ENCODE data around the gene DPPA4. TPM values are rescaled to one million over a fixed set of nuclear protein-coding genes. Genes with fewer than 3 reads are reported as not detected.

Gene DPPA4
- total RNA-seq, 2 donors from 2014 or later = 132 to 284 TPM

- Mint-ChIP-seq H3K27me3 (ENCODE audit: insufficient read depth) (no peaks in the 10 kb centered on the region), H3K9me3 (no peaks in the 10 kb centered on the region), H3K27ac (peak overlapping the region; percentile 74), H3K36me3 (ENCODE audit: low read depth) (peaks cover 57% of the 10 kb centered on the region), H3K4me3 (peak overlapping the region; percentile 92), H3K4me1 (peaks cover 37% of the 10 kb centered on the region)
- peak overlapping the region; percentile 94 for H3K9ac ChIP-seq (ENCODE audit: extremely low read depth, low read length, poor library complexity, severe bottlenecking)
- no peaks in the 10 kb centered on the region for H3K9me3 ChIP-seq (ENCODE audit: control insufficient read depth, low read length)
- WGBS, 2 experiments (ENCODE audit: insufficient coverage in 1 of 2, insufficient read length in 1 of 2) = 0 to 6% methylated on average over 1 of the region's 1 CpG
- no peak for TF ChIP-seq CTCF (conservative IDR thresholded peaks at IDR 0.05)
- H3K27me3 ChIP-seq (ENCODE audit: control insufficient read depth, insufficient read depth, low read length, poor library complexity, severe bottlenecking) = no peaks in the 10 kb centered on the region
- DNase-seq = no peak
- no peak overlapping the region for H3K27ac ChIP-seq (ENCODE audit: low read depth, low read length)
- H3K4me1 ChIP-seq (ENCODE audit: control insufficient read depth, insufficient read depth, low read length) = no peaks in the 10 kb centered on the region
- H3K36me3 ChIP-seq (ENCODE audit: control insufficient read depth, insufficient read depth, low read length) = peaks cover 42% of the 10 kb centered on the region
- H3K4me3 ChIP-seq (ENCODE audit: low read length) = peak overlapping the region; percentile 95
Measured at GRCh38 chr3:109334572-109334971, 2.8 kb downstream of the DPPA4 start.

DNA sequence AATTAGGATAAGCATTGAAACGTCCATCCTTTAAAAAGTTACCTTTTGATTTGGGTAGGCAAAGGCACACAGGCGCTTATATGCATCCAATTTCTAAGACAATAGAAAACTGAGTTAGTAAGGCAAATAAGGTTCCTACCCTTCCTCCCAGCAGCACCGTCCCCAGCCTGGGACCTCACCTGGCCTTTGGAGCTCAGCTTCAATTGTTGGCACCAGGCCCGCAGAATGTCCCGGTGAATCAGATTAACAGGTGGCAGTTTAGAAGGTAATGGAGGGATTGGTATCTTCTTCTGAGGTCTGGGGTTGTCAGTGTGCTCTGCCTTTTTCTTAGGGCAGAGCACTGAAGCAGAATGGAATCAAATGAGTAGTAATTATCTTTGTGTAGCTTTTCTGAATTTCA is 5.7 kb downstream of the DPPA4 start:
- Mint-ChIP-seq H3K36me3 (ENCODE audit: low read depth) (peaks cover 84% of the 10 kb centered on the region), H3K4me1 (peaks cover 25% of the 10 kb centered on the region), H3K9me3 (no peaks in the 10 kb centered on the region), H3K27ac (peak overlapping the region; percentile 75), H3K27me3 (ENCODE audit: insufficient read depth) (no peaks in the 10 kb centered on the region), H3K4me3 (peak overlapping the region; percentile 92)
- WGBS, 2 experiments (ENCODE audit: insufficient coverage in 1 of 2, insufficient read length in 1 of 2) = 87 to 88% methylated on average over 4 to 5 of the region's 5 CpGs
- Histone ChIP-seq H3K4me3 (ENCODE audit: low read length) (no peak overlapping the region), H3K27me3 (ENCODE audit: control insufficient read depth, insufficient read depth, low read length, poor library complexity, severe bottlenecking) (no peaks in the 10 kb centered on the region), H3K4me1 (ENCODE audit: control insufficient read depth, insufficient read depth, low read length) (no peaks in the 10 kb centered on the region), H3K36me3 (ENCODE audit: control insufficient read depth, insufficient read depth, low read length) (peaks cover 70% of the 10 kb centered on the region), H3K27ac (ENCODE audit: low read depth, low read length) (no peak overlapping the region), H3K9me3 (ENCODE audit: control insufficient read depth, low read length) (no peaks in the 10 kb centered on the region), H3K9ac (ENCODE audit: extremely low read depth, low read length, poor library complexity, severe bottlenecking) (no peak overlapping the region)
- TF ChIP-seq CTCF (conservative IDR thresholded peaks at IDR 0.05) = no peak
- no peak for DNase-seq

- H3K4me1 ChIP-seq (ENCODE audit: control insufficient read depth, insufficient read depth, low read length) = no peaks in the 10 kb centered on the region
- Mint-ChIP-seq H3K27ac (no peak overlapping the region), H3K4me1 (peaks cover 25% of the 10 kb centered on the region), H3K36me3 (ENCODE audit: low read depth) (peaks cover 87% of the 10 kb centered on the region), H3K9me3 (no peaks in the 10 kb centered on the region), H3K27me3 (ENCODE audit: insufficient read depth) (no peaks in the 10 kb centered on the region), H3K4me3 (no peak overlapping the region)
- H3K36me3 ChIP-seq (ENCODE audit: control insufficient read depth, insufficient read depth, low read length) = peaks cover 76% of the 10 kb centered on the region
- H3K27ac ChIP-seq (ENCODE audit: low read depth, low read length) = peak overlapping the region; percentile 36
- H3K9ac ChIP-seq (ENCODE audit: extremely low read depth, low read length, poor library complexity, severe bottlenecking) = no peak overlapping the region
- no peak overlapping the region for H3K4me3 ChIP-seq (ENCODE audit: low read length)
- no peak for TF ChIP-seq CTCF (conservative IDR thresholded peaks at IDR 0.05)
- no peaks in the 10 kb centered on the region for H3K27me3 ChIP-seq (ENCODE audit: control insufficient read depth, insufficient read depth, low read length, poor library complexity, severe bottlenecking)
- 94 to 100% methylated on average over 1 to 6 of the region's 7 CpGs for WGBS, 2 experiments (ENCODE audit: insufficient coverage in 1 of 2, insufficient read length in 1 of 2)
- DNase-seq = no peak
- no peaks in the 10 kb centered on the region for H3K9me3 ChIP-seq (ENCODE audit: control insufficient read depth, low read length)
Measured at GRCh38 chr3:109330405-109330804, 6.9 kb downstream of the DPPA4 start.

All from endodermal cell (in vitro differentiated cells).